ENCODE results near the gene PRDM15. TPM values are rescaled to one million over a fixed set of nuclear protein-coding genes. Genes with fewer than 3 reads are reported as not detected.

PRDM15 gene
- total RNA-seq, 1 donor from 2014 or later: 20.5 TPM

- Histone ChIP-seq H3K36me3 (no peaks in the 10 kb centered on the region), H3K27ac (peak overlapping the region; percentile 73 to 81), H3K27me3 (no peaks in the 10 kb centered on the region), H3K4me1 (peaks cover 0 to 2% of the 10 kb centered on the region in 2 donors), H3K9me3 (no peaks in the 10 kb centered on the region), H3K4me3 (peak overlapping the region; percentile 87 to 97)
- DNase-seq (ENCODE audit: low spot score in 2 of 2): peak in 1 of 2 donors; percentile 90
- TF ChIP-seq CTCF (IDR thresholded peaks at IDR 0.05): no peak
- intact Hi-C loops (cut with DNase I): loop anchor here (2.0 to 5.0 kb wide), 7 partner anchors 43 to 267 kb away; partner anchors contain the start of gene ZBTB21
Measured at GRCh38 chr21:41878831-41879189, 334 bp downstream of the PRDM15 start.

DNA sequence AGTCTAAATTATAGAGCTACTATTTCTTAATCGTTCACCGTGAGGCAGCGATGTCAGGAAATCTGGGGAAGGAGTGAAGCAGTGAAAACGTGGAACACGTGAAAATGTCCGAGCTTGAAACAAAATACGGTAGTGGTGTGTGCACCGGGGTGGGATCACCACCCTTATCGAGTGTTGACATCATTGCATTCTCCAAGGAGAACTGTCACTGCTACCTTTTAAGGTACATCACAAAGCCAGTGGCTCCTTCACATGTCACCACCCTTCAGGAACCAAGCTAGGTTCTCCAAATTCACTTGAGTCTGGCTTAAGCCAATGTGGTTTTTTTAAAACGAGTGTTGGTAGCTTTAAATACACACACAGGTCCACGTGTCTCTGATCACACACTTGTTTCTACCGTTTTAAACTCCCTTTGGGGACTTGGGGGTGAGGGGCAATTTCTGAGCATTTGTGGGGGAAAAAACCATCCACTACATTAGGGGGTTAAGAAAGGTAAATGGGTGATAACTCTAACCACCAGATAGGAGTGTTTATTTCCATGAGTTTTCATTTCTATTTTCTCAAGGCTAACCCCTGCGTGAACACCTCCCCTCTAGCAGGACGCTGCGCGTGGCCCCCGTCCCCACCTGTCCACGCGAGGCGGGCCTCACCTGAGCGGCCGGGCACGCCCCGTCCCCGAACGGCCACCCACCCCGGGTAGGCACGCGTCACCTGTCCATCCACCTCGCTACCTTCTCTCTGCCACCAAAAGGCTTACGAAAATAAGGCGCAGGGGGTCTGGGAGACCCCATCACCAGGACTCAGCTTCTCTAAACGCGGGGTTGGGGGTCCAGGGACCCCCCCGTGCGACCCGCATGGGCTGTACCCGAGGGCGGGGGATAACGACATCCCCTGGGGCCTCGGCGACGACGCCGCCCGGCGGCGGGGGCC lies 978 bp downstream of the PRDM15 start:
- no peak for TF ChIP-seq CTCF (IDR thresholded peaks at IDR 0.05)
- intact Hi-C loops (cut with DNase I): loop anchor here (2.0 to 5.0 kb wide), 7 partner anchors 44 to 266 kb away; partner anchors contain the start of gene ZBTB21

GRCh38 chr21:41876928-41877652 lies 2.1 kb downstream of the PRDM15 start:
- Histone ChIP-seq H3K27me3 (no peaks in the 10 kb centered on the region), H3K4me1 (peaks cover 0 to 2% of the 10 kb centered on the region in 2 donors), H3K9me3 (no peaks in the 10 kb centered on the region), H3K36me3 (peaks cover 0 to 2% of the 10 kb centered on the region in 2 donors), H3K4me3 (peak overlapping the region; percentile 87 to 97), H3K27ac (peak overlapping the region in 1 of 2 donors; percentile 81)
- no peak for DNase-seq (ENCODE audit: low spot score in 2 of 2)
- intact Hi-C loops (cut with DNase I): loop anchor here (5.0 kb wide), 3 partner anchors 45 to 265 kb away; no protein-coding TSS in a partner anchor
- TF ChIP-seq CTCF (IDR thresholded peaks at IDR 0.05): no peak

More for the DNA sequence above, 978 bp downstream of the PRDM15 start:
- peaks cover 0 to 2% of the 10 kb centered on the region in 2 donors for H3K36me3 ChIP-seq
- no peaks in the 10 kb centered on the region for H3K9me3 ChIP-seq
- peak overlapping the region; percentile 73 to 81 for H3K27ac ChIP-seq
- H3K27me3 ChIP-seq: no peaks in the 10 kb centered on the region
- peaks cover 0 to 2% of the 10 kb centered on the region in 2 donors for H3K4me1 ChIP-seq
- no peak for DNase-seq (ENCODE audit: low spot score in 2 of 2)
- peak overlapping the region; percentile 87 to 97 for H3K4me3 ChIP-seq

DNA sequence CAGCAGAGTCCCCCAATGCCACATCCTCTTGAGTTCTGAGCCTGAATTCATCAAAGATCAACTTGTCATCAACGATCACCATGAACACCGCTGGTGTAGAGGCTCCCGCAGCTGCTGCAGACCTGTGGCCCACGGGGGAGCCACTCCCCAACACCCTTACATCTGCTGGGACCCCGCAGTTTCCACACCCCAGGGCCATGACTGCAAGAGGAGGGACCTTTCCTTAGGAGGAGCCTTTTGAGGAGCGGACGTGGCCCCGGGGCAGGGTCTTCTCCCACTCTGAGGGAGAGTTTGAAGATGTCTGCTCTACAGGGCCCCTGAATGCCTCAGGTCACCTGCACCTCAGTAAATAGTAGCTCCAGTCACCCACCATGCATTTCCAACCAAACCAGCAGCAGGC lies 2.7 kb downstream of the PRDM15 start:
- H3K4me3 ChIP-seq: no peak overlapping the region
- no peak overlapping the region for H3K27ac ChIP-seq
- no peaks in the 10 kb centered on the region for H3K9me3 ChIP-seq
- H3K27me3 ChIP-seq: no peaks in the 10 kb centered on the region
- intact Hi-C loops (cut with DNase I): loop anchor here (5.0 kb wide), 3 partner anchors 46 to 264 kb away; no protein-coding TSS in a partner anchor
- H3K36me3 ChIP-seq: peaks cover 0 to 2% of the 10 kb centered on the region in 2 donors
- no peak for DNase-seq (ENCODE audit: low spot score in 2 of 2)
- H3K4me1 ChIP-seq: peaks cover 0 to 2% of the 10 kb centered on the region in 2 donors
- TF ChIP-seq CTCF (IDR thresholded peaks at IDR 0.05): no peak

DNA sequence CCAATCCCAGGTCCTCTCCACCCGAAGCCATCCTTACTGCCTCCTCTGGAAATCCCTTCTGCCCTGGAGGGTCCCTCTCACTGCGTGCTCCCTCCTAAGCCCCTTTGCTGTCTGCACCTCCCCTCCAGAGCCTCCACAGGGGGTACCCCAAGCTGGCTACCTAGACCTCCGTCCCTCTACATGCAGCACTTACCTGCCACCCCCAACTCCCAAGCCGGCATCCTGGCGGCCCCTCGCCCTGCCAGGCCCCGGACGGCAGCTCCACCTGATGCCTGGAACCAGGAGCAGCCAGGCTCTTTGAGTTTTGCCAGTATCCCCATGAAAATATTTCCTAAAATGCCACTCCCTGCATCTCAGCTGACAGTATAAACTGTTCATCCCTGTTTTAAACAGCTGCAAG lies 4.1 kb downstream of the PRDM15 start:
- no peak for TF ChIP-seq CTCF (IDR thresholded peaks at IDR 0.05)
- H3K27me3 ChIP-seq: no peaks in the 10 kb centered on the region
- no peaks in the 10 kb centered on the region for H3K9me3 ChIP-seq
- intact Hi-C loops (cut with DNase I): loop anchor here (5.0 kb wide), 3 partner anchors 47 to 263 kb away; no protein-coding TSS in a partner anchor
- H3K36me3 ChIP-seq: peaks cover 0 to 2% of the 10 kb centered on the region in 2 donors
- H3K4me1 ChIP-seq: peaks cover 0 to 2% of the 10 kb centered on the region in 2 donors
- DNase-seq (ENCODE audit: low spot score in 2 of 2): no peak
- H3K4me3 ChIP-seq: no peak overlapping the region
- H3K27ac ChIP-seq: no peak overlapping the region

Measured in ascending aorta (tissue), 2 donors.